HCT116 (cell line): ENCODE measurements around the gene ANO2.

Experiments used
- CBX3 ChIP-seq: IDR thresholded peaks from 2 replicates; pipeline ENCODE4 v1.6.1; 2012; ENCODE audit warnings: low read depth
- CEBPB ChIP-seq: IDR thresholded peaks from 2 replicates; pipeline ENCODE4 v1.6.1; 2012; ENCODE audit warnings: low read depth
- ELF1 ChIP-seq: IDR thresholded peaks from 2 replicates; pipeline ENCODE4 v1.6.1; 2012; ENCODE audit warnings: low read depth, borderline replicate concordance
- EZH2 ChIP-seq: fragments of 200-600 bp; sonication (generic); IDR thresholded peaks from 2 replicates; pipeline ENCODE4 v1.6.1; 2017; ENCODE audit warnings: antibody characterized with exemption, mixed run types
- POLR2A ChIP-seq: IDR thresholded peaks from 2 replicates; pipeline ENCODE4 v1.7.0; 2011; ENCODE audit warnings: borderline replicate concordance; ENCODE audit not compliant: insufficient read depth, insufficient read length; ENCODE audit errors: extremely low read depth
- RAD21 ChIP-seq: IDR thresholded peaks from 2 replicates; pipeline ENCODE4 v1.6.1; 2012; ENCODE audit warnings: low read depth, mild to moderate bottlenecking
- SRF ChIP-seq: IDR thresholded peaks from 2 replicates; pipeline ENCODE4 v1.6.1; 2012; ENCODE audit warnings: low read depth
- YY1 ChIP-seq: IDR thresholded peaks from 2 replicates; pipeline ENCODE4 v1.6.1; 2011; ENCODE audit warnings: low read length, low read depth, moderate library complexity, mild to moderate bottlenecking; ENCODE audit not compliant: insufficient replicate concordance; ENCODE audit errors: extremely low read depth
- ZNF274 ChIP-seq: fragments of 200-500 bp; sonication (Bioruptor generic); IDR thresholded peaks from 2 replicates; pipeline ENCODE4 v1.6.1; 2014; ENCODE audit warnings: mild to moderate bottlenecking, low read depth, low read length, inconsistent platforms
- TF ChIP-seq, protein P1 (sequence below), 3 experiments: fragments of 200-600 bp in 1 of 3; sonication (generic) in 1 of 3; IDR thresholded peaks in 2 of 3; conservative IDR thresholded peaks in 1 of 3; 2 replicates each; pipeline ENCODE4 v1.5.1; 2012 to 2017; ENCODE audit warnings: low read depth in 2 of 3, low read length in 2 of 3, antibody characterized with exemption in 1 of 3, borderline replicate concordance in 1 of 3, control low read depth in 1 of 3, mild to moderate bottlenecking in 1 of 3, mixed read lengths in 1 of 3, mixed run types in 1 of 3, moderate library complexity in 1 of 3; ENCODE audit not compliant: insufficient read depth in 1 of 3
- TF ChIP-seq, protein P2 (sequence below): IDR thresholded peaks from 2 replicates; pipeline ENCODE4 v1.6.1; 2012

DNA sequence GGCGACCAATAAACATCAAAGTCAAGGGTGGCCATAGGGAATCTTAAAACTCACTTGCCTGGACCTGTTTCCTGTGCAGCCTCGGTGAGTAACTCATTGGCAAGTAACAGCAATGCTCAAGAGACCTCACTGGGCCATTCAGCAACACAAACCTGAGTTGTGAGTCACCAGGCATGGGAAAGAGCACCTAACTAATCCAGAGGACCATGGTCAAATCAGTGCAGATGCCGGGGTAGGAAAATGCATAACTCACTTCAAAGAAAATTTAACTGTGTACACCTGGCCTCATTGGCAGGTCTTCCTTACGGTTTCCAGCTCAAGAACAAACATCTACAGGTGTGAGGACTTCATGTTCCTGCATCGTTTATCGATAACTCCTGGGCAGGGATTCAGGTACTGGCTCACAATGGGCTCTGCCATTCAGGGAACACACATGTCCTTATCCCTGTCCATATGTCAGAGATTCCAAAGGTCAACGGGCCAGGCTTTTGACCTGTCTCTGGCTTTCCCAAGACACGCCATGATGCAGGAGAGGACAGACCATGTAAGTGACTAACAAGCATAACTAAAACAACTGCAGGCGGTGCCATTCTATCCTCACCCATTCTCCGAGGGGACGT is 211.8 kb downstream of the ANO2 start:
- TF ChIP-seq EZH2 (no peak), POLR2A (no peak), CEBPB (no peak), ELF1 (no peak), ZNF274 (no peak), SRF (no peak), RAD21 (no peak), YY1 (no peak), CBX3 (no peak)
- TF ChIP-seq, protein P1, sequence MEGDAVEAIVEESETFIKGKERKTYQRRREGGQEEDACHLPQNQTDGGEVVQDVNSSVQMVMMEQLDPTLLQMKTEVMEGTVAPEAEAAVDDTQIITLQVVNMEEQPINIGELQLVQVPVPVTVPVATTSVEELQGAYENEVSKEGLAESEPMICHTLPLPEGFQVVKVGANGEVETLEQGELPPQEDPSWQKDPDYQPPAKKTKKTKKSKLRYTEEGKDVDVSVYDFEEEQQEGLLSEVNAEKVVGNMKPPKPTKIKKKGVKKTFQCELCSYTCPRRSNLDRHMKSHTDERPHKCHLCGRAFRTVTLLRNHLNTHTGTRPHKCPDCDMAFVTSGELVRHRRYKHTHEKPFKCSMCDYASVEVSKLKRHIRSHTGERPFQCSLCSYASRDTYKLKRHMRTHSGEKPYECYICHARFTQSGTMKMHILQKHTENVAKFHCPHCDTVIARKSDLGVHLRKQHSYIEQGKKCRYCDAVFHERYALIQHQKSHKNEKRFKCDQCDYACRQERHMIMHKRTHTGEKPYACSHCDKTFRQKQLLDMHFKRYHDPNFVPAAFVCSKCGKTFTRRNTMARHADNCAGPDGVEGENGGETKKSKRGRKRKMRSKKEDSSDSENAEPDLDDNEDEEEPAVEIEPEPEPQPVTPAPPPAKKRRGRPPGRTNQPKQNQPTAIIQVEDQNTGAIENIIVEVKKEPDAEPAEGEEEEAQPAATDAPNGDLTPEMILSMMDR (IDR thresholded peaks at IDR 0.05 in 2 of 3, conservative IDR thresholded peaks at IDR 0.05 in 1 of 3; ENCODE audit: borderline replicate concordance in 1 of 3, insufficient read depth in 1 of 3, low read depth in 2 of 3, low read length in 2 of 3): no peak
- TF ChIP-seq, protein P2, sequence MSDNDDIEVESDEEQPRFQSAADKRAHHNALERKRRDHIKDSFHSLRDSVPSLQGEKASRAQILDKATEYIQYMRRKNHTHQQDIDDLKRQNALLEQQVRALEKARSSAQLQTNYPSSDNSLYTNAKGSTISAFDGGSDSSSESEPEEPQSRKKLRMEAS: no peak
